CD14-positive monocyte (primary cell): ENCODE data around the gene CYBB. TPM values are rescaled to one million over a fixed set of nuclear protein-coding genes. Genes with fewer than 3 reads are reported as not detected.
A peak's percentile ranks its signal among the peaks of the same experiment; 100 is the strongest.

Source experiments
- DNase-seq, 3 donors: peaks; one replicate each; pipeline ENCODE4 v3.0.0-alpha.2; 2011 to 2022
- H2AFZ ChIP-seq: 2 replicates; pipeline ENCODE4 v1.6.0; 2012; ENCODE audit warnings: mild to moderate bottlenecking, low read depth, low read length, inconsistent platforms; ENCODE audit not compliant: insufficient read depth, poor library complexity, severe bottlenecking
- H3K27ac ChIP-seq, 2 donors: 1 replicate in 1 of 2; 2 replicates in 1 of 2; pipeline ENCODE4 v1.5.1; 2012 to 2013; ENCODE audit warnings: low read length in 2 of 2, control low read depth in 1 of 2, inconsistent platforms in 1 of 2, low read depth in 1 of 2, mild to moderate bottlenecking in 1 of 2
- H3K27me3 ChIP-seq, 2 donors: one replicate each; pipeline versions ENCODE4 v1.6.0 to v1.6.1; 2011 to 2013; ENCODE audit warnings: low read length in 2 of 2; ENCODE audit not compliant: control insufficient read depth in 2 of 2, insufficient read depth in 2 of 2
- H3K36me3 ChIP-seq, 2 donors: replicated peaks in 1 of 2; 1 replicate in 1 of 2; 2 replicates in 1 of 2; pipeline versions ENCODE4 v1.5.1 to v1.6.1; 2012 to 2013; ENCODE audit warnings: low read length in 2 of 2, control low read depth in 1 of 2, inconsistent platforms in 1 of 2, mild to moderate bottlenecking in 1 of 2; ENCODE audit not compliant: insufficient read depth in 2 of 2, control insufficient read depth in 1 of 2
- H3K4me1 ChIP-seq, 2 donors: 1 replicate in 1 of 2; 2 replicates in 1 of 2; pipeline versions ENCODE4 v1.5.1 to v1.6.1; 2012 to 2013; ENCODE audit warnings: low read length in 2 of 2, control low read depth in 1 of 2, inconsistent platforms in 1 of 2, mild to moderate bottlenecking in 1 of 2, moderate library complexity in 1 of 2; ENCODE audit not compliant: insufficient read depth in 2 of 2, control insufficient read depth in 1 of 2
- H3K4me2 ChIP-seq: replicated peaks from 2 replicates; pipeline ENCODE3; 2012; ENCODE audit warnings: low read length, moderate library complexity, mild to moderate bottlenecking; ENCODE audit not compliant: poor library complexity, severe bottlenecking; ENCODE audit errors: extremely low read depth
- H3K4me3 ChIP-seq, 3 experiments: fragments of 200-600 bp in 1 of 3; sonication (generic) in 1 of 3; replicated peaks in 1 of 3; 1 replicate in 2 of 3; 2 replicates in 1 of 3; pipeline ENCODE4 v1.5.1; 2011 to 2013; ENCODE audit warnings: low read length in 3 of 3, mild to moderate bottlenecking in 3 of 3, control low read depth in 2 of 3, low read depth in 2 of 3, inconsistent platforms in 1 of 3, moderate library complexity in 1 of 3
- H3K79me2 ChIP-seq: 2 replicates; pipeline ENCODE4 v1.6.0; 2012; ENCODE audit warnings: mild to moderate bottlenecking, control low read depth, inconsistent platforms, low read length, moderate library complexity; ENCODE audit not compliant: insufficient read depth
- H3K9ac ChIP-seq: 2 replicates; pipeline ENCODE4 v1.6.0; 2017; ENCODE audit warnings: low read length, mild to moderate bottlenecking; ENCODE audit not compliant: insufficient read depth, poor library complexity, severe bottlenecking
- H3K9me3 ChIP-seq, 2 donors: replicated peaks in 1 of 2; 1 replicate in 1 of 2; 2 replicates in 1 of 2; pipeline versions ENCODE4 v1.5.1 to v1.6.1; 2012 to 2013; ENCODE audit warnings: low read length in 2 of 2, control low read depth in 1 of 2; ENCODE audit not compliant: control insufficient read depth in 1 of 2, insufficient read depth in 1 of 2
- H4K20me1 ChIP-seq: 2 replicates; pipeline ENCODE4 v1.6.0; 2012; ENCODE audit warnings: mild to moderate bottlenecking, low read length, control low read depth, moderate library complexity; ENCODE audit not compliant: insufficient read depth
- H3K27ac Mint-ChIP-seq, 7 donors: one replicate each; pipeline ENCODE4 v1.8.0; 2020; ENCODE audit warnings: mild to moderate bottlenecking in 7 of 7, mixed read lengths in 7 of 7, moderate library complexity in 6 of 7, inconsistent platforms in 2 of 7
- H3K27me3 Mint-ChIP-seq, 3 donors: one replicate each; pipeline ENCODE4 v1.8.0; 2021 to 2022; ENCODE audit warnings: low read depth in 3 of 3, mild to moderate bottlenecking in 3 of 3, mixed read lengths in 3 of 3, moderate library complexity in 3 of 3, inconsistent platforms in 1 of 3
- H3K36me3 Mint-ChIP-seq, 2 donors: one replicate each; pipeline ENCODE4 v1.8.0; 2020; ENCODE audit warnings: mixed read lengths in 2 of 2, inconsistent platforms in 1 of 2, mild to moderate bottlenecking in 1 of 2
- H3K4me1 Mint-ChIP-seq: one replicate; pipeline ENCODE4 v1.8.0; 2020; ENCODE audit warnings: mild to moderate bottlenecking, mixed read lengths
- H3K4me3 Mint-ChIP-seq, 2 donors: one replicate each; pipeline ENCODE4 v1.8.0; 2020; ENCODE audit warnings: mild to moderate bottlenecking in 2 of 2, mixed read lengths in 2 of 2, moderate library complexity in 1 of 2
- H3K9me3 Mint-ChIP-seq, 7 donors: one replicate each; pipeline ENCODE4 v1.8.0; 2020 to 2022; ENCODE audit warnings: mixed read lengths in 7 of 7, mild to moderate bottlenecking in 6 of 7, moderate library complexity in 6 of 7, inconsistent platforms in 2 of 7
- CTCF ChIP-seq: fragments of 200-600 bp; IDR thresholded peaks from one replicate; pipeline ENCODE4 v1.8.0; 2022; ENCODE audit warnings: antibody characterized with exemption, mild to moderate bottlenecking
- WGBS: methylation state at CpG from one replicate; pipeline ENCODE4 v1.1.5; 2013; ENCODE audit warnings: missing lambda C conversion rate; ENCODE audit not compliant: insufficient coverage; 5-methylcytosine and 5-hydroxymethylcytosine counted together
- intact Hi-C, 2 donors: fragments of 100-400 bp; cut with micrococcal nuclease; formaldehyde crosslinking; loops; one replicate each; pipeline versions ENCODE4 v1.15.0 to v1.15.1; 2023
- polyA plus RNA-seq, 3 donors: library from polyadenylated mRNA; depleted of rRNA in 1 of 3; unstranded in 2 of 3; stranded (reverse) in 1 of 3; fragments of 300-500 nt in 2 of 3; fragments of >200 nt in 1 of 3; fragmentation: Illumina TruSeq in 2 of 3; gene quantifications; 1 replicate in 2 of 3; 2 replicates in 1 of 3; pipeline ENCODE4 v1.2.3, GENCODE V29; 2012 to 2021

Gene CYBB
- polyA plus RNA-seq, 3 donors, result 328 to 851 (median 842) TPM

GRCh38 chrX:37745835-37746217 is 34.0 kb upstream of the CYBB start:
- WGBS, result no CpG with 5 or more reads among the region's 1 CpG
- peaks cover 8% of the 10 kb centered on the region for H3K79me2 ChIP-seq
- H3K4me1 ChIP-seq, result peaks cover 26 to 29% of the 10 kb centered on the region in 2 donors
- Mint-ChIP-seq H3K4me3 (peak overlapping the region; percentile 37 to 77), H3K4me1 (peaks cover 40% of the 10 kb centered on the region), H3K27me3 (peaks cover 0 to 8% (median 0%) of the 10 kb centered on the region in 3 donors), H3K9me3 (peaks cover 0 to 3% (median 0%) of the 10 kb centered on the region in 7 donors), H3K27ac (peak overlapping the region; percentile 95 to 99 (median 97)), H3K36me3 (no peaks in the 10 kb centered on the region)
- intact Hi-C loops, result loop anchor here (2.0 to 10.0 kb wide), 4 partner anchors 41 to 81 kb away; no protein-coding TSS in a partner anchor
- no peak overlapping the region for H2AFZ ChIP-seq
- H3K36me3 ChIP-seq, result no peaks in the 10 kb centered on the region
- no peaks in the 10 kb centered on the region for H3K9me3 ChIP-seq
- peak overlapping the region; percentile 97 to 98 for H3K27ac ChIP-seq
- DNase-seq, result peak; percentile 52 to 84 (median 59)
- peak overlapping the region in 1 of 3 experiments; percentile 49 for H3K4me3 ChIP-seq
- peak overlapping the region; percentile 26 for H3K4me2 ChIP-seq
- peak overlapping the region; percentile 17 for H3K9ac ChIP-seq
- no peak for TF ChIP-seq CTCF
- peaks cover 0 to 6% of the 10 kb centered on the region in 2 donors for H3K27me3 ChIP-seq
- no peaks in the 10 kb centered on the region for H4K20me1 ChIP-seq

- Mint-ChIP-seq H3K4me1 (peaks cover 42% of the 10 kb centered on the region), H3K36me3 (no peaks in the 10 kb centered on the region), H3K27ac (peak overlapping the region; percentile 95 to 99 (median 97)), H3K4me3 (peak overlapping the region; percentile 59 to 77), H3K9me3 (peaks cover 0 to 3% (median 0%) of the 10 kb centered on the region in 7 donors), H3K27me3 (peaks cover 0 to 8% (median 0%) of the 10 kb centered on the region in 3 donors)
- Histone ChIP-seq H3K27ac (peak overlapping the region; percentile 97 to 98), H3K4me1 (peaks cover 26 to 29% of the 10 kb centered on the region in 2 donors), H3K79me2 (peaks cover 8% of the 10 kb centered on the region), H3K4me2 (peak overlapping the region; percentile 26), H3K27me3 (peaks cover 0 to 6% of the 10 kb centered on the region in 2 donors), H2AFZ (no peak overlapping the region), H4K20me1 (no peaks in the 10 kb centered on the region), H3K9ac (peak overlapping the region; percentile 67), H3K9me3 (no peaks in the 10 kb centered on the region), H3K36me3 (no peaks in the 10 kb centered on the region), H3K4me3 (peak overlapping the region in 2 of 3 experiments; percentile 4 to 50)
- intact Hi-C loops, result loop anchor here (2.0 to 10.0 kb wide), 4 partner anchors 40 to 81 kb away; no protein-coding TSS in a partner anchor
- DNase-seq, result peak; percentile 80 to 93 (median 87)
- TF ChIP-seq CTCF, result no peak
- 0% methylated on average over 1 of the region's 7 CpGs for WGBS
These were observed 33.5 kb upstream of the CYBB start for GRCh38 chrX:37746218-37746941.
